ENCODE results near the gene TGFBR2.

Gene TGFBR2

DNA sequence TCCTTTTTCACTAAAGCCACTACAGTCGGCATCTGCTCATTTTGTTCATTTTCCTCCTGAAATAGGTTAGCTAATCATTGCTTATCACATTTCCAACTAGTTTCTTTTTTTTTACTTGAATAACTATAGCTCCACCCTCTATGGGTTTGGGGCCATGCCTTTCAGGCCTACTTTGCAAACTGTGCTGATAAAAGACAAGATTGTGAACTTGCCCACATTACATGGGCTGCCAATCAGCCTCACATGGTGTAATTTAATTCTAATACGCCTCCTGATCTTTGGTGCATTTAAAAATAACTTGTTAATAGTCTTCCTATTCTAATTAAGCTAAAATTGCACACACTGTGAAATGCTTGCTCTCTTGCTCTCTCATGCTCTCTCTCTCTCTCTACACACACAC lies 90.5 kb downstream of the TGFBR2 start:
- H3K36me3 ChIP-seq (ENCODE audit: control insufficient read depth, insufficient read depth, low read length), result no peaks in the 10 kb centered on the region
- no peak overlapping the region for H3K4me3 ChIP-seq (replicated peaks; ENCODE audit: low read depth, low read length)
- TF ChIP-seq, protein P1, sequence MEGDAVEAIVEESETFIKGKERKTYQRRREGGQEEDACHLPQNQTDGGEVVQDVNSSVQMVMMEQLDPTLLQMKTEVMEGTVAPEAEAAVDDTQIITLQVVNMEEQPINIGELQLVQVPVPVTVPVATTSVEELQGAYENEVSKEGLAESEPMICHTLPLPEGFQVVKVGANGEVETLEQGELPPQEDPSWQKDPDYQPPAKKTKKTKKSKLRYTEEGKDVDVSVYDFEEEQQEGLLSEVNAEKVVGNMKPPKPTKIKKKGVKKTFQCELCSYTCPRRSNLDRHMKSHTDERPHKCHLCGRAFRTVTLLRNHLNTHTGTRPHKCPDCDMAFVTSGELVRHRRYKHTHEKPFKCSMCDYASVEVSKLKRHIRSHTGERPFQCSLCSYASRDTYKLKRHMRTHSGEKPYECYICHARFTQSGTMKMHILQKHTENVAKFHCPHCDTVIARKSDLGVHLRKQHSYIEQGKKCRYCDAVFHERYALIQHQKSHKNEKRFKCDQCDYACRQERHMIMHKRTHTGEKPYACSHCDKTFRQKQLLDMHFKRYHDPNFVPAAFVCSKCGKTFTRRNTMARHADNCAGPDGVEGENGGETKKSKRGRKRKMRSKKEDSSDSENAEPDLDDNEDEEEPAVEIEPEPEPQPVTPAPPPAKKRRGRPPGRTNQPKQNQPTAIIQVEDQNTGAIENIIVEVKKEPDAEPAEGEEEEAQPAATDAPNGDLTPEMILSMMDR (IDR thresholded peaks at IDR 0.05; ENCODE audit: insufficient read depth, low read length, poor library complexity, severe bottlenecking), result no peak
- DNase-seq (ENCODE audit: extremely low read depth, insufficient read length), result no peak
- no peaks in the 10 kb centered on the region; the same call in 1 of the 2 replicates for H3K27me3 ChIP-seq (replicated peaks; ENCODE audit: control insufficient read depth, insufficient read depth, low read length)

DNA sequence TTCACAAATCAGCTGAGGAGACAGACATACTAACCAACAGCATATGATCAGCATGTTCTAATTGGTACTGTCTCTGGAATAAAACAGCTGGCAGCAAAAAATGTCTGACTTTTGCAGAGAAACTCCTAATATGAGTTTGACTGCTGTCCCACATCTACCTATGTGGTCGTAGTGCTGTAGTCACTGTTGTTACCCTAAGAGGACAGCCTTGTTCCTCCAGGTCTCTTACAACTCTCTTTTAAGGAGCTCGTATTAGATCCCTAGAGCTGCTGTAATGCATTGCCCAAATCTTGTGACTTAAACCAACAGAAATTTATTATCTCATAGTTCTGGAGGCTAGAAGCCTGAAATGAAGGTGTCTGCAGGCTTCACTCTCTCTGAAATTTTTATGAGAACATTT lies 92.1 kb downstream of the TGFBR2 start:
- DNase-seq (ENCODE audit: extremely low read depth, insufficient read length), result no peak
- H3K36me3 ChIP-seq (ENCODE audit: control insufficient read depth, insufficient read depth, low read length), result no peaks in the 10 kb centered on the region
- H3K4me3 ChIP-seq (replicated peaks; ENCODE audit: low read depth, low read length), result no peak overlapping the region
- TF ChIP-seq, protein P1 (IDR thresholded peaks at IDR 0.05; ENCODE audit: insufficient read depth, low read length, poor library complexity, severe bottlenecking), result no peak
- no peaks in the 10 kb centered on the region; the same call in 1 of the 2 replicates for H3K27me3 ChIP-seq (replicated peaks; ENCODE audit: control insufficient read depth, insufficient read depth, low read length)

DNA sequence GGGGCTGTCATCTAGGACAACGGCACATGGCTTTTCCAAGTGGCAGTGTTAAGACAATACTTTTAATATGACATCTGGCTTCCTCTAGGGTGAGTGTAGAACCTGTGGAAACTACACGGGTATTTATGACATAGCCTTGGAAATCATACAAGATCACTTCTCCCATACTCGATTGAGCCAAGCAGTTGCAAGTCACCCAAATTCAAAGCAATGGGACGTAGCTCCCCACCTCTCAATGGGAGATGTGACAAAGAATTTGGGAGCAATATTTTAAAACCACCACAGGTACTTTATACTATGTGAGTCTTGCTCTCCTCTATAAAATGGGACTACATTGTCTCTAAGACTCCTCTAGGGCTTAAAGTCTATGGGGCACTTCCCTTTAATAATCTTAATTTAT lies 93.5 kb downstream of the TGFBR2 start:
- H3K27me3 ChIP-seq (replicated peaks; ENCODE audit: control insufficient read depth, insufficient read depth, low read length), result no peaks in the 10 kb centered on the region; the same call in 1 of the 2 replicates
- TF ChIP-seq, protein P1 (IDR thresholded peaks at IDR 0.05; ENCODE audit: insufficient read depth, low read length, poor library complexity, severe bottlenecking), result no peak
- H3K4me3 ChIP-seq (replicated peaks; ENCODE audit: low read depth, low read length), result no peak overlapping the region
- no peak for DNase-seq (ENCODE audit: extremely low read depth, insufficient read length)
- H3K36me3 ChIP-seq (ENCODE audit: control insufficient read depth, insufficient read depth, low read length), result no peaks in the 10 kb centered on the region

DNA sequence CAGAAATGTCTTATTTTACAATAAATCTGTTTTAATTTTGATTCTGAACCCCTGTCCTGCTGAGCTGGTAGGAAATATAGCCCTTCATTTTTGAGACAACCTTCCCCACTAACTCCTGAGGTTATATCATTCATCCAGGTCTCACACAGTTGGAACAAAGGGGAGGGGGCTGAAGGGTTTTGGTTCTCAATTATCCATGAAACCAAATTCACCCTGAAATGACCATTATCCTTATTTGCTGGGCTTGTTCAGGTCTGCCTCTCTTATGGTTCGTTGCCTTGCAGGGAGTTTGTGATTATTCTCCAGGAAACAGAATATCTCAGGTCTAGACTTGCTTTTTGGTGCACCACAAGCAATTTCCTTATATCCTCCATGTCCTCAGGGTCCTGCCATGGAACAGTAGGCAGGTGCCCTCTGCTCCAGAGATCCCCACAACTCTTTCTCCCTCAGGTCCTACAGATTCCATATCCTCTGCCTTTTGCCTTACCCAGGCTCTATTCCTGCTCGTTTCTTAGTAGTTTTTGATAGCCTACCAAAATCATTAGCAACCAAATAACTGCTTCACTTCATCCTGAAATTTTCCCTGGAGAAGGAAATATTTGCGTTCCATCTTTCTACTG lies 94.4 kb downstream of the TGFBR2 start:
- DNase-seq (ENCODE audit: extremely low read depth, insufficient read length), result no peak
- Histone ChIP-seq H3K4me3 (replicated peaks; ENCODE audit: low read depth, low read length) (no peak overlapping the region), H3K27me3 (replicated peaks; ENCODE audit: control insufficient read depth, insufficient read depth, low read length) (no peaks in the 10 kb centered on the region; the same call in 1 of the 2 replicates), H3K36me3 (ENCODE audit: control insufficient read depth, insufficient read depth, low read length) (no peaks in the 10 kb centered on the region)
- TF ChIP-seq, protein P1 (IDR thresholded peaks at IDR 0.05; ENCODE audit: insufficient read depth, low read length, poor library complexity, severe bottlenecking), result no peak

DNA sequence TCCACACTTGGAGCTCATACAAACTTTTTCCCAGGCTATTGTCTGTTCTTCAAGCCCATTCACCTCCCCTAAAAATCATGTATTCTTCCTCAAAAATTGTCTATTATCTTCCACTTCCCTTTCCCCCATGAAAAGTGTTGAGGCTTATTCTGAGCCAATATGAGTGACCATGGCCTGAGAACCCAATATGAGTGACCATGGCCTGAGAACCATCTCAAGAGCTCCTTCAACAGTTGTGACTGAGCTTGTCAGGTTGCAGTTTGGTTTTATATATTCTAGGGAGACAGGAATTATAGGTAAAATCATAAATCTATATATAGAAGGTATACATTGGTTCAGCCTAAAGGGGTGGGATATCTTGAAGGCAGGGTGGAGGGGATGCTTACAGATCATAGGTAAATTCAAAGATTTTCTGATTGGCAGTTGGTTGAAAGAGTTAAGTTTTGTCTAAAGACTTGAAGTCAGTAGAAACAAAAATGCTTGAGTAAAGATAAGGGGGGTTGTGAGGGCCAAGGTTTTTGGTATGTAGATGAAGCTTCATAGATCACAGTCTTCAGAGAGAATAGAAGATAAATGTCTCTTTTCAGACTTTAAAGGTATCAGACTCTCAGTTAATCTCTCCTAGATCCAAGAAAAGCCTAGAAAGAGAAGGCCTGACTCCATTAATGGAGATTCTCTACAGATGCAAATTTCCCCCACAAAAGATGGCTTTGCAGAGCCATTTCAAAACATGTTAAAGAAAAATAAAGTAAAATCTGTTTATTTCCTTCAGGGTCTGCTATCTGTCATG lies 95.8 kb downstream of the TGFBR2 start:
- TF ChIP-seq, protein P1 (IDR thresholded peaks at IDR 0.05; ENCODE audit: insufficient read depth, low read length, poor library complexity, severe bottlenecking), result no peak
- Histone ChIP-seq H3K4me3 (replicated peaks; ENCODE audit: low read depth, low read length) (no peak overlapping the region), H3K27me3 (replicated peaks; ENCODE audit: control insufficient read depth, insufficient read depth, low read length) (no peaks in the 10 kb centered on the region), H3K36me3 (ENCODE audit: control insufficient read depth, insufficient read depth, low read length) (no peaks in the 10 kb centered on the region)
- DNase-seq (ENCODE audit: extremely low read depth, insufficient read length), result no peak
